SK-N-MC (cell line): ENCODE data around the gene TCIRG1.

ENCODE experiments used
- EZH2 ChIP-seq: fragments of 200-600 bp; sonication (generic); IDR thresholded peaks from one replicate; pipeline ENCODE4 v1.6.1; 2017; ENCODE audit warnings: antibody characterized with exemption
- POLR2AphosphoS5 ChIP-seq: IDR thresholded peaks from 2 replicates; pipeline ENCODE4 v1.6.1; 2012; ENCODE audit warnings: mild to moderate bottlenecking, low read depth, low read length, borderline replicate concordance

- no peak for TF ChIP-seq POLR2AphosphoS5
- no peak for TF ChIP-seq EZH2
Observed at GRCh38 chr11:68092411-68092810, 53.6 kb downstream of the TCIRG1 start.
